K562 (cell line): ENCODE data around the gene ZNF655.
"Not testable (repeated sequence)": the region's sequence is repeated elsewhere in the genome, so short reads cannot be mapped to it uniquely, and the experiment has no call there.

ENCODE experiments used
- CHD2 ChIP-seq: IDR thresholded peaks from 2 replicates; pipeline ENCODE4 v1.6.1; 2011; ENCODE audit warnings: low read depth, low read length
- GABPB1 ChIP-seq: sonication (generic); formaldehyde crosslinking; IDR thresholded peaks from 2 replicates; pipeline ENCODE4 v1.8.0; 2022; ENCODE audit warnings: mild to moderate bottlenecking, missing genetic modification reagents
- SIN3A ChIP-seq, 2 experiments: fragments of 150-350 bp in 1 of 2; IDR thresholded peaks; 2 replicates each; pipeline ENCODE4 v1.6.1; 2011 to 2016; ENCODE audit warnings: borderline replicate concordance in 2 of 2, low read depth in 2 of 2, low read length in 2 of 2, mild to moderate bottlenecking in 2 of 2, moderate library complexity in 2 of 2; ENCODE audit not compliant: control insufficient read depth in 1 of 2
- TEAD1 ChIP-seq, 2 experiments: fragments of 450-650 bp in 1 of 2; sonication (generic) in 1 of 2; formaldehyde crosslinking; IDR thresholded peaks; 2 replicates each; pipeline versions ENCODE4 v1.4.0 to v1.8.0; 2020 to 2022; ENCODE audit warnings: mild to moderate bottlenecking in 2 of 2, missing genetic modification reagents in 1 of 2
- TOE1 ChIP-seq, 2 experiments: fragments of 450-650 bp in 1 of 2; sonication (generic) in 1 of 2; formaldehyde crosslinking in 1 of 2; IDR thresholded peaks; 2 replicates each; pipeline versions ENCODE4 v1.7.1 to v1.8.0; 2016 to 2022; ENCODE audit warnings: borderline replicate concordance in 2 of 2, mild to moderate bottlenecking in 2 of 2, antibody characterized with exemption in 1 of 2, inconsistent platforms in 1 of 2, low read depth in 1 of 2, missing genetic modification reagents in 1 of 2, moderate library complexity in 1 of 2
- YY1 ChIP-seq, 3 experiments: IDR thresholded peaks; 2 replicates each; pipeline ENCODE4 v1.6.1; 2011; ENCODE audit warnings: low read length in 2 of 3, mild to moderate bottlenecking in 2 of 3, moderate library complexity in 2 of 3, borderline replicate concordance in 1 of 3, control low read depth in 1 of 3, low read depth in 1 of 3; ENCODE audit not compliant: insufficient read depth in 3 of 3, insufficient replicate concordance in 2 of 3, control insufficient read depth in 1 of 3, insufficient read length in 1 of 3; ENCODE audit errors: extremely low read depth in 1 of 3
- ZKSCAN1 ChIP-seq: fragments of 150-350 bp; IDR thresholded peaks from 2 replicates; pipeline ENCODE4 v1.6.1; 2016; ENCODE audit warnings: low read depth, low read length
- ZNF586 ChIP-seq: fragments of 450-650 bp; formaldehyde crosslinking; conservative IDR thresholded peaks from 2 replicates; pipeline ENCODE4 v1.4.0; 2020; ENCODE audit warnings: mild to moderate bottlenecking, moderate library complexity

GRCh38 chr7:99545308-99545707 lies 13.1 kb upstream of the ZNF655 start:
- TF ChIP-seq ZNF586 (CRISPR knock-in tag); TEAD1 (CRISPR knock-in tag; IDR thresholded peaks at IDR 0.05); TOE1 (IDR thresholded peaks at IDR 0.05; ENCODE audit: borderline replicate concordance); TOE1 (CRISPR knock-in tag; IDR thresholded peaks at IDR 0.05; ENCODE audit: borderline replicate concordance, low read depth); YY1 (IDR thresholded peaks at IDR 0.05; ENCODE audit: borderline replicate concordance in 1 of 3, control insufficient read depth in 1 of 3, extremely low read depth in 1 of 3, insufficient read depth in 3 of 3, insufficient read length in 1 of 3, insufficient replicate concordance in 2 of 3, low read depth in 1 of 3, low read length in 2 of 3); ZKSCAN1; GABPB1 (CRISPR knock-in tag); CHD2; SIN3A (IDR thresholded peaks at IDR 0.05; ENCODE audit: borderline replicate concordance in 2 of 2, control insufficient read depth in 1 of 2, low read depth in 2 of 2, low read length in 2 of 2): not testable (repeated sequence)
